ENCODE results near the gene CAMK1D. TPM values are rescaled to one million over a fixed set of nuclear protein-coding genes. Genes with fewer than 3 reads are reported as not detected.

CAMK1D gene
- total RNA-seq, 1 experiment from 2014 or later = 6.0 TPM

GRCh38 chr10:12474727-12475412, 125.5 kb downstream of the CAMK1D start:
- Histone ChIP-seq H3F3A (ENCODE audit: insufficient read depth, low read depth) (no peaks in the 10 kb centered on the region), H3K4me1 (replicated peaks; ENCODE audit: insufficient read depth) (no peaks in the 10 kb centered on the region), H2AFZ (no peak overlapping the region), H3K36me3 (ENCODE audit: low read depth) (no peaks in the 10 kb centered on the region), H3K27me3 (ENCODE audit: insufficient read depth, low read depth) (no peaks in the 10 kb centered on the region), H4K20me1 (ENCODE audit: insufficient read depth) (no peaks in the 10 kb centered on the region), H3K79me2 (ENCODE audit: low read depth) (no peaks in the 10 kb centered on the region), H3K9me2 (ENCODE audit: insufficient read depth) (no peaks in the 10 kb centered on the region), H3K27ac (no peak overlapping the region), H3K9me3 (ENCODE audit: insufficient read depth, low read depth) (no peaks in the 10 kb centered on the region), H3K4me3 (no peak overlapping the region), H3K4me2 (no peak overlapping the region)
- TF ChIP-seq CTCF (conservative IDR thresholded peaks at IDR 0.05) (no peak), EZH2 (IDR thresholded peaks at IDR 0.05; ENCODE audit: low read depth) (no peak)
- BruUV-seq (replicated peaks) = no TSS peak
- DNase-seq = no peak
- POLR2A ChIA-PET (ENCODE audit: unreplicated experiment) = no interaction called here
- CTCF ChIA-PET = no interaction called here
- intact Hi-C loops (cut with micrococcal nuclease; ENCODE audit: unreplicated experiment) = no loop called here

- no peaks in the 10 kb centered on the region for H3F3A ChIP-seq (ENCODE audit: insufficient read depth, low read depth)
- H2AFZ ChIP-seq = no peak overlapping the region
- no peak overlapping the region for H3K4me3 ChIP-seq
- H3K4me1 ChIP-seq (replicated peaks; ENCODE audit: insufficient read depth) = no peaks in the 10 kb centered on the region
- intact Hi-C loops (cut with micrococcal nuclease; ENCODE audit: unreplicated experiment) = no loop called here
- BruUV-seq (replicated peaks) = no TSS peak
- H3K36me3 ChIP-seq (ENCODE audit: low read depth) = no peaks in the 10 kb centered on the region
- no peaks in the 10 kb centered on the region for H3K9me2 ChIP-seq (ENCODE audit: insufficient read depth)
- ChIA-PET CTCF (no interaction called here), POLR2A (ENCODE audit: unreplicated experiment) (no interaction called here)
- H4K20me1 ChIP-seq (ENCODE audit: insufficient read depth) = no peaks in the 10 kb centered on the region
- H3K79me2 ChIP-seq (ENCODE audit: low read depth) = no peaks in the 10 kb centered on the region
- no peak overlapping the region for H3K27ac ChIP-seq
- TF ChIP-seq CTCF (conservative IDR thresholded peaks at IDR 0.05) (no peak), EZH2 (IDR thresholded peaks at IDR 0.05; ENCODE audit: low read depth) (no peak)
- no peak for DNase-seq
- no peaks in the 10 kb centered on the region for H3K9me3 ChIP-seq (ENCODE audit: insufficient read depth, low read depth)
- H3K4me2 ChIP-seq = no peak overlapping the region
- no peaks in the 10 kb centered on the region for H3K27me3 ChIP-seq (ENCODE audit: insufficient read depth, low read depth)
These were observed 127.3 kb downstream of the CAMK1D start for GRCh38 chr10:12476656-12477055.

GRCh38 chr10:12479437-12479844, 130.1 kb downstream of the CAMK1D start:
- Histone ChIP-seq H3K79me2 (ENCODE audit: low read depth) (no peaks in the 10 kb centered on the region), H3K27ac (no peak overlapping the region), H3K4me1 (replicated peaks; ENCODE audit: insufficient read depth) (no peaks in the 10 kb centered on the region), H3K27me3 (ENCODE audit: insufficient read depth, low read depth) (no peaks in the 10 kb centered on the region), H3K4me2 (no peak overlapping the region), H3F3A (ENCODE audit: insufficient read depth, low read depth) (no peaks in the 10 kb centered on the region), H3K36me3 (ENCODE audit: low read depth) (no peaks in the 10 kb centered on the region), H4K20me1 (ENCODE audit: insufficient read depth) (no peaks in the 10 kb centered on the region), H3K4me3 (no peak overlapping the region), H2AFZ (no peak overlapping the region), H3K9me2 (ENCODE audit: insufficient read depth) (no peaks in the 10 kb centered on the region), H3K9me3 (ENCODE audit: insufficient read depth, low read depth) (no peaks in the 10 kb centered on the region)
- TF ChIP-seq CTCF (conservative IDR thresholded peaks at IDR 0.05) = no peak
- TF ChIP-seq EZH2 (IDR thresholded peaks at IDR 0.05; ENCODE audit: low read depth) = no peak
- DNase-seq = no peak
- ChIA-PET POLR2A (ENCODE audit: unreplicated experiment) (no interaction called here), CTCF (no interaction called here)
- no TSS peak for BruUV-seq (replicated peaks)
- intact Hi-C loops (cut with micrococcal nuclease; ENCODE audit: unreplicated experiment) = loop anchor here (2.0 kb wide), 1 partner anchor 31 kb away; no protein-coding TSS in a partner anchor

Data from PC-9 (cell line).